HepG2 (cell line): Measurements from ENCODE around the gene GSTP1. TPM values are rescaled to one million over a fixed set of nuclear protein-coding genes. Genes with fewer than 3 reads are reported as not detected.

Experiments used
- HCFC1 ChIP-seq: fragments of 150-350 bp; IDR thresholded peaks from 2 replicates; pipeline ENCODE4 v1.6.1; 2014; ENCODE audit warnings: low read depth, low read length
- PITX1 ChIP-seq: sonication (generic); formaldehyde crosslinking; IDR thresholded peaks from 2 replicates; pipeline ENCODE4 v1.5.1; 2020; ENCODE audit warnings: mild to moderate bottlenecking, missing genetic modification reagents
- ZBTB21 ChIP-seq: sonication (generic); formaldehyde crosslinking; IDR thresholded peaks from 2 replicates; pipeline ENCODE4 v1.4.0; 2020; ENCODE audit warnings: missing genetic modification reagents
- ZFP36L2 ChIP-seq: sonication (generic); formaldehyde crosslinking; IDR thresholded peaks from 2 replicates; pipeline ENCODE4 v1.4.0; 2020; ENCODE audit warnings: missing genetic modification reagents
- ZFP82 ChIP-seq: sonication (generic); formaldehyde crosslinking; IDR thresholded peaks from 2 replicates; pipeline ENCODE4 v1.5.1; 2020; ENCODE audit warnings: mild to moderate bottlenecking, missing genetic modification reagents, borderline replicate concordance
- ZFP90 ChIP-seq: sonication (generic); formaldehyde crosslinking; IDR thresholded peaks from 2 replicates; pipeline ENCODE4 v1.8.0; 2022; ENCODE audit warnings: missing genetic modification reagents, mild to moderate bottlenecking, inconsistent platforms, borderline replicate concordance
- ZKSCAN1 ChIP-seq: fragments of 150-350 bp; IDR thresholded peaks from 2 replicates; pipeline ENCODE4 v1.6.1; 2014; ENCODE audit warnings: low read length
- ZMAT3 ChIP-seq: sonication (generic); formaldehyde crosslinking; conservative IDR thresholded peaks from 2 replicates; pipeline ENCODE4 v1.7.0; 2021; ENCODE audit warnings: missing genetic modification reagents
- ZNF3 ChIP-seq: IDR thresholded peaks from 2 replicates; pipeline ENCODE4 v1.7.0; 2017; ENCODE audit warnings: inconsistent platforms
- ZNF33A ChIP-seq: sonication (generic); formaldehyde crosslinking; IDR thresholded peaks from 2 replicates; pipeline ENCODE4 v1.5.1; 2020; ENCODE audit warnings: missing genetic modification reagents, mild to moderate bottlenecking, moderate library complexity, borderline replicate concordance
- ZNF749 ChIP-seq: sonication (generic); formaldehyde crosslinking; IDR thresholded peaks from 2 replicates; pipeline ENCODE4 v1.8.0; 2022; ENCODE audit warnings: mild to moderate bottlenecking, missing genetic modification reagents, moderate library complexity, borderline replicate concordance
- ZNF775 ChIP-seq: sonication (generic); formaldehyde crosslinking; IDR thresholded peaks from 2 replicates; pipeline ENCODE4 v1.4.0; 2020; ENCODE audit warnings: missing genetic modification reagents, mild to moderate bottlenecking, moderate library complexity, borderline replicate concordance
- polyA plus RNA-seq, 8 experiments: library from polyadenylated mRNA; depleted of rRNA in 3 of 8; stranded (reverse) in 7 of 8; unstranded in 1 of 8; fragments of >200 nt; fragmentation: Illumina TruSeq in 4 of 8; extraction: Trizol in 4 of 8; gene quantifications; 2 replicates each; pipeline versions ENCODE4 v1.2.1 to v1.2.3, GENCODE V29; 2011 to 2016; ENCODE audit warnings: low read depth in 4 of 8, missing spikeins in 1 of 8, mixed read lengths in 1 of 8; ENCODE audit not compliant: insufficient read depth in 1 of 8
- total RNA-seq, 5 experiments: library from RNA; depleted of rRNA; stranded (reverse); fragments of >200 nt; fragmentation: Illumina TruSeq; extraction: Trizol; gene quantifications; 2 replicates each; pipeline ENCODE4 v1.2.3, GENCODE V29; 2016; ENCODE audit warnings: low read depth in 1 of 5
- TF ChIP-seq, protein P1 (sequence below): sonication (generic); formaldehyde crosslinking; conservative IDR thresholded peaks from 2 replicates; pipeline ENCODE4 v1.4.0; 2020; ENCODE audit warnings: missing genetic modification reagents
- TF ChIP-seq, protein P2 (sequence below): sonication (generic); formaldehyde crosslinking; IDR thresholded peaks from 2 replicates; pipeline ENCODE4 v1.5.0; 2020; ENCODE audit warnings: missing genetic modification reagents, mild to moderate bottlenecking, borderline replicate concordance
- TF ChIP-seq, protein P3 (sequence below): sonication (generic); formaldehyde crosslinking; conservative IDR thresholded peaks from 2 replicates; pipeline ENCODE4 v1.8.1; 2023; ENCODE audit warnings: missing genetic modification reagents
- TF ChIP-seq, protein P4 (sequence below): sonication (generic); formaldehyde crosslinking; IDR thresholded peaks from 2 replicates; pipeline ENCODE4 v1.4.0; 2020; ENCODE audit warnings: missing genetic modification reagents, borderline replicate concordance
- TF ChIP-seq, protein P5 (sequence below): IDR thresholded peaks from 2 replicates; pipeline ENCODE4 v1.6.1; 2012; ENCODE audit warnings: low read length, improper control_type of control experiment

Gene GSTP1
- total and polyA plus RNA-seq, 2 of the 13 experiments (the other 11 are each of a cell fraction or from before 2014, with no cell fraction given) = not detected

DNA sequence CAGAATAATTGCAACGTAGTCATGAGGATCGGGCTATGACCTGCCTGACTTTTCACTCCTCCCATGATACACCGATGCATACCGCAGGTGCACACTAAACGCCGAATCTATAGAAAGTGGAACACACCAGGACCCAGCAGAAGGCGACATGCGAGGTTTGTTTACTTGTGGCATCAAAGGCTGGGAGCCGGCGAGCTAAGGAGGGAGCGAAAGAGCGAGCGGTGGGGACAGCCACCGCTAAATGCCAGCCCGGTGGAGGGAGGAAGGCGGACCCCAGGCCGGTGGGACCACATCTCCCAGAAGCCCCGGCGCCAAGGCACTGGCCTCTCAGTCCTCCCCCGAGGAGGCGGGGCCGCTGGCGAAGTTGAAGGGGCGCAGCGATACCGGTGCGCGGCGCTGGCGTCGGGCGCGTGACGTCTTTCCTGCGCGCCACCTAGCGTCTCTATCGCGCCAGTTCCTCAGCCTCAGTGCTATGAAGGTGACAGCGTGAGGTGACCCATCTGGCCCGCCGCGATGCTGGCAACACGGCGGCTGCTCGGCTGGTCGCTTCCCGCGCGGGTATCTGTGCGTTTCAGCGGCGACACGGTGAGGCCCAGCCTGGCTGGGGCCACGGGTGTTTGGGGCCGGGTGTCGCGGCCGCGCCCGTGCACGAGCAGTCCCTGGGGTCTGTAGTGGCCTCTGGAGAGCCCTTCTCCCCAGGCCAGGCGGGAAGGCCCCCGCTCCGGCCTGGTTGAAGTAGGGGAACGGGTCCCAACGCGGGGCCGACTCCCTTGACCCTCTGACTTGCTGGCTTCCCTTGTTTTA, 23.1 kb downstream of the GSTP1 start, which contains the start of gene NDUFV1 (continued):
- TF ChIP-seq ZNF3 (no peak), ZFP82 (CRISPR knock-in tag) (no peak), ZNF33A (CRISPR knock-in tag) (no peak), ZFP36L2 (CRISPR knock-in tag) (no peak; the same call in 1 of the 2 replicates), ZNF749 (CRISPR knock-in tag) (0 out of 2 replicates have a peak, but pooled peaks have one; percentile 64), PITX1 (CRISPR knock-in tag) (no peak; the same call in 1 of the 2 replicates), ZMAT3 (CRISPR knock-in tag) (0 out of 2 replicates have a peak, but pooled peaks have one; percentile 39), ZBTB21 (CRISPR knock-in tag) (peak; percentile 85), ZNF775 (CRISPR knock-in tag) (no peak), ZKSCAN1 (no peak), ZFP90 (CRISPR knock-in tag) (peak; percentile 68; the same call in 1 of the 2 replicates), HCFC1 (peak; percentile 83)
- TF ChIP-seq, protein P1, sequence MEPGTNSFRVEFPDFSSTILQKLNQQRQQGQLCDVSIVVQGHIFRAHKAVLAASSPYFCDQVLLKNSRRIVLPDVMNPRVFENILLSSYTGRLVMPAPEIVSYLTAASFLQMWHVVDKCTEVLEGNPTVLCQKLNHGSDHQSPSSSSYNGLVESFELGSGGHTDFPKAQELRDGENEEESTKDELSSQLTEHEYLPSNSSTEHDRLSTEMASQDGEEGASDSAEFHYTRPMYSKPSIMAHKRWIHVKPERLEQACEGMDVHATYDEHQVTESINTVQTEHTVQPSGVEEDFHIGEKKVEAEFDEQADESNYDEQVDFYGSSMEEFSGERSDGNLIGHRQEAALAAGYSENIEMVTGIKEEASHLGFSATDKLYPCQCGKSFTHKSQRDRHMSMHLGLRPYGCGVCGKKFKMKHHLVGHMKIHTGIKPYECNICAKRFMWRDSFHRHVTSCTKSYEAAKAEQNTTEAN = no peak
- TF ChIP-seq, protein P2, sequence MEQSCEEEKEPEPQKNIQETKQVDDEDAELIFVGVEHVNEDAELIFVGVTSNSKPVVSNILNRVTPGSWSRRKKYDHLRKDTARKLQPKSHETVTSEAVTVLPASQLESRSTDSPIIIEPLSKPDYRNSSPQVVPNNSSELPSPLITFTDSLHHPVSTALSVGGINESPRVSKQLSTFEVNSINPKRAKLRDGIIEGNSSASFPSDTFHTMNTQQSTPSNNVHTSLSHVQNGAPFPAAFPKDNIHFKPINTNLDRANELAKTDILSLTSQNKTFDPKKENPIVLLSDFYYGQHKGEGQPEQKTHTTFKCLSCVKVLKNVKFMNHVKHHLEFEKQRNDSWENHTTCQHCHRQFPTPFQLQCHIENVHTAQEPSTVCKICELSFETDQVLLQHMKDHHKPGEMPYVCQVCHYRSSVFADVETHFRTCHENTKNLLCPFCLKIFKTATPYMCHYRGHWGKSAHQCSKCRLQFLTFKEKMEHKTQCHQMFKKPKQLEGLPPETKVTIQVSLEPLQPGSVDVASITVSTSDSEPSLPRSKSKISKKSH (CRISPR knock-in tag) = no peak
- TF ChIP-seq, protein P3, sequence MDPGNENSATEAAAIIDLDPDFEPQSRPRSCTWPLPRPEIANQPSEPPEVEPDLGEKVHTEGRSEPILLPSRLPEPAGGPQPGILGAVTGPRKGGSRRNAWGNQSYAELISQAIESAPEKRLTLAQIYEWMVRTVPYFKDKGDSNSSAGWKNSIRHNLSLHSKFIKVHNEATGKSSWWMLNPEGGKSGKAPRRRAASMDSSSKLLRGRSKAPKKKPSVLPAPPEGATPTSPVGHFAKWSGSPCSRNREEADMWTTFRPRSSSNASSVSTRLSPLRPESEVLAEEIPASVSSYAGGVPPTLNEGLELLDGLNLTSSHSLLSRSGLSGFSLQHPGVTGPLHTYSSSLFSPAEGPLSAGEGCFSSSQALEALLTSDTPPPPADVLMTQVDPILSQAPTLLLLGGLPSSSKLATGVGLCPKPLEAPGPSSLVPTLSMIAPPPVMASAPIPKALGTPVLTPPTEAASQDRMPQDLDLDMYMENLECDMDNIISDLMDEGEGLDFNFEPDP (CRISPR knock-in tag) = no peak
- TF ChIP-seq, protein P4, sequence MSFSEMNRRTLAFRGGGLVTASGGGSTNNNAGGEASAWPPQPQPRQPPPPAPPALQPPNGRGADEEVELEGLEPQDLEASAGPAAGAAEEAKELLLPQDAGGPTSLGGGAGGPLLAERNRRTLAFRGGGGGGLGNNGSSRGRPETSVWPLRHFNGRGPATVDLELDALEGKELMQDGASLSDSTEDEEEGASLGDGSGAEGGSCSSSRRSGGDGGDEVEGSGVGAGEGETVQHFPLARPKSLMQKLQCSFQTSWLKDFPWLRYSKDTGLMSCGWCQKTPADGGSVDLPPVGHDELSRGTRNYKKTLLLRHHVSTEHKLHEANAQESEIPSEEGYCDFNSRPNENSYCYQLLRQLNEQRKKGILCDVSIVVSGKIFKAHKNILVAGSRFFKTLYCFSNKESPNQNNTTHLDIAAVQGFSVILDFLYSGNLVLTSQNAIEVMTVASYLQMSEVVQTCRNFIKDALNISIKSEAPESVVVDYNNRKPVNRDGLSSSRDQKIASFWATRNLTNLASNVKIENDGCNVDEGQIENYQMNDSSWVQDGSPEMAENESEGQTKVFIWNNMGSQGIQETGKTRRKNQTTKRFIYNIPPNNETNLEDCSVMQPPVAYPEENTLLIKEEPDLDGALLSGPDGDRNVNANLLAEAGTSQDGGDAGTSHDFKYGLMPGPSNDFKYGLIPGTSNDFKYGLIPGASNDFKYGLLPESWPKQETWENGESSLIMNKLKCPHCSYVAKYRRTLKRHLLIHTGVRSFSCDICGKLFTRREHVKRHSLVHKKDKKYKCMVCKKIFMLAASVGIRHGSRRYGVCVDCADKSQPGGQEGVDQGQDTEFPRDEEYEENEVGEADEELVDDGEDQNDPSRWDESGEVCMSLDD = no peak
- TF ChIP-seq, protein P5, sequence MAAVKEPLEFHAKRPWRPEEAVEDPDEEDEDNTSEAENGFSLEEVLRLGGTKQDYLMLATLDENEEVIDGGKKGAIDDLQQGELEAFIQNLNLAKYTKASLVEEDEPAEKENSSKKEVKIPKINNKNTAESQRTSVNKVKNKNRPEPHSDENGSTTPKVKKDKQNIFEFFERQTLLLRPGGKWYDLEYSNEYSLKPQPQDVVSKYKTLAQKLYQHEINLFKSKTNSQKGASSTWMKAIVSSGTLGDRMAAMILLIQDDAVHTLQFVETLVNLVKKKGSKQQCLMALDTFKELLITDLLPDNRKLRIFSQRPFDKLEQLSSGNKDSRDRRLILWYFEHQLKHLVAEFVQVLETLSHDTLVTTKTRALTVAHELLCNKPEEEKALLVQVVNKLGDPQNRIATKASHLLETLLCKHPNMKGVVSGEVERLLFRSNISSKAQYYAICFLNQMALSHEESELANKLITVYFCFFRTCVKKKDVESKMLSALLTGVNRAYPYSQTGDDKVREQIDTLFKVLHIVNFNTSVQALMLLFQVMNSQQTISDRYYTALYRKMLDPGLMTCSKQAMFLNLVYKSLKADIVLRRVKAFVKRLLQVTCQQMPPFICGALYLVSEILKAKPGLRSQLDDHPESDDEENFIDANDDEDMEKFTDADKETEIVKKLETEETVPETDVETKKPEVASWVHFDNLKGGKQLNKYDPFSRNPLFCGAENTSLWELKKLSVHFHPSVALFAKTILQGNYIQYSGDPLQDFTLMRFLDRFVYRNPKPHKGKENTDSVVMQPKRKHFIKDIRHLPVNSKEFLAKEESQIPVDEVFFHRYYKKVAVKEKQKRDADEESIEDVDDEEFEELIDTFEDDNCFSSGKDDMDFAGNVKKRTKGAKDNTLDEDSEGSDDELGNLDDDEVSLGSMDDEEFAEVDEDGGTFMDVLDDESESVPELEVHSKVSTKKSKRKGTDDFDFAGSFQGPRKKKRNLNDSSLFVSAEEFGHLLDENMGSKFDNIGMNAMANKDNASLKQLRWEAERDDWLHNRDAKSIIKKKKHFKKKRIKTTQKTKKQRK = no peak
